ENCODE results near the gene CHCHD3. TPM values are rescaled to one million over a fixed set of nuclear protein-coding genes. Genes with fewer than 3 reads are reported as not detected.

Gene CHCHD3
- total RNA-seq, 1 donor from 2014 or later = 57.1 TPM

- intact Hi-C loops (cut with micrococcal nuclease) = loop anchor here (5.0 to 10.0 kb wide), 2 partner anchors 401 to 1354 kb away; no protein-coding TSS in a partner anchor
Measured at GRCh38 chr7:133081119-133081598, 731 bp downstream of the CHCHD3 start.

DNA sequence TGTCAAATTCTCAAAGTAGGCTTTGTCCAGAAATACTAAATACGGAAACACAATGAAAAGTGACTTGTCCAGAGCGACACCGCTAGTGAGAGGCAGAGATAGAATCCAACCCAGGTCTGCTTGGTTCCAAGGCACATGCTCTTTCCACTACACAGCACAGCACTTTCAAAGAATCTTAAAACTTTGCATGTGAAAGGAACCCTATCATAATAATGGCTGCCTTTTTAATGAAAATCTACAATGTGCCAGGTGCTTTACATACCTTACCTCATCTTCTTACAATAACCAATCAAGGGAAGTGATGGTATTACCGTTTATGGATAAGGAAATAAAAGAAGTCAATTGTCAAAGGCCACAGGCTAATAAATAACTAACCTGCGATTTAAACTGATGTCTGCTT is 2.6 kb downstream of the CHCHD3 start:
- intact Hi-C loops (cut with micrococcal nuclease) = no loop called here

DNA sequence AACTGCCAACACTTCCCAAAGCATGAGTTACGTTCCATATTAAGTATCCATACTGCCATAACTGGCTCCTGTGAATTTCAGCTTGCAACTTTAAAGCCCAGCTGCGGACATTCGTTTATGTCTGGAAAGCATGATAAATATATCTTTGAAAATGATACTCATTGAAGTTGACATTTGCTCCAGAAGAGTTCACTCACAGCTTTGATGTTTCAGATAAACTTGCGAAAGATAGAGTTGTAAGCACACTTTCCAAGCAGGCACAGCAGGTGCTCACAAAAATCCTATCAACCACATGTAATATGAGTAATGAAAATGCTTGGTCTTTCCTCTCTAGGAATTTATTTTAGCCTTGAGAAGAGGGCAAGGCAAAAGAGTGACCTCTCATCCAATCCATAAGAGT is 4.5 kb downstream of the CHCHD3 start:
- intact Hi-C loops (cut with micrococcal nuclease) = no loop called here

DNA sequence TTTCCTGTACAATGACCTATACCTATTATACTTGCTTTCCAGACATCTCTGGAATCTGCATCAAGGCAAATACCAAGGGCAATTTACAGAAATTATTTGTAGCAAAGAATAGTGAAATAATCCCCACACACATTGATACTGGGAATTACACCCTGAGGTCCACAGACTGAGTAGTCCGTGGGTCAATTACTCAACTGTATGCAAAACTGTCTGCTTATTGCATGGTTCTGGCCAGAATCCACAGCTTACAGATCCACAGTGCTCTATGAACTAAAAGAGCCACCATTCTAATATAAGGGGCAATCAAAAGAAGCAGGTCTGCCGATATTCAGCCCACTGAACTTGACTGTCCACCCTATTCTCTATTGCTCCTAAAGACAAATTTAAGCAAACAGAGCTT is 5.7 kb downstream of the CHCHD3 start:
- intact Hi-C loops (cut with micrococcal nuclease) = no loop called here

DNA sequence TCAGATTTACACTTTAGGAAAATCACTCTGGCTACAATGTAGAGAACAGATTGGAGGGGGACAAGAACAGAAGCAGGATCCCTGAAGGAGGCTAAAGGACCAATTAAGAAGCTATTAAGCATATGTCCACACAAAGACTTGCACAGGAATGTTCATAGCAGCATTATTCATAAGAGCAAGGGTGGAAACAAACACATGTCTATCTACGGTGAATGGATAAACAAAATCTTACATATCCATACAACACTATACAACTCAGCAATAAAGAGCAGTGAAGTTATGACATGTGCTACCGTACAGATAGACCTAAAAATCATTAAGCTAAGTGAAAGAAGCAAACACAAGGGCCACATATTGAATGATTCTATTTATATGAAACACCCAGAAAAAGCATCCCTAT is 10.4 kb downstream of the CHCHD3 start:
- intact Hi-C loops (cut with micrococcal nuclease) = no loop called here

GRCh38 chr7:133070562-133070961 is 11.3 kb downstream of the CHCHD3 start:
- intact Hi-C loops (cut with micrococcal nuclease) = no loop called here

GRCh38 chr7:133065301-133065700 is 16.6 kb downstream of the CHCHD3 start:
- intact Hi-C loops (cut with micrococcal nuclease) = no loop called here

- intact Hi-C loops (cut with micrococcal nuclease) = no loop called here
Measured at GRCh38 chr7:133064082-133064820, 17.6 kb downstream of the CHCHD3 start.

DNA sequence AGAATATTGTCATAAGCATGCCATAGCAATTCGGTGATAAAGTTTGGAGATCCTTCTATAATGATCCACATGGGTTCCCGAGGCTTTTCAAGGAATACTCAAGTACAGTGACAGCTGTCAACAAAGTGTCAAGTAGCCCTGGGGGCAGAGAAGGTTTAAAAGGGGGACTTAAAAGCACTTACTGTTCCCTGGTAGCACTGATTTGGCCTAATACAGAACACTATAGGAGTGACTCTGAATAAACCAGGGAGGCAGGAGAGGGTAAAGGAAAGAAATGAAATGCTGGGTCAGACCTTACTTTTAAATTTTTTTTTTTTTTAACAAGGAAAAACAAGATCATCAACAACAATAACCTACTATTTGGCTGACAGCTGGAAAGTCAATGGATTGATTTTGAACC is 20.1 kb downstream of the CHCHD3 start:
- intact Hi-C loops (cut with micrococcal nuclease) = no loop called here

GRCh38 chr7:133061357-133061756 is 20.5 kb downstream of the CHCHD3 start:
- intact Hi-C loops (cut with micrococcal nuclease) = no loop called here

DNA sequence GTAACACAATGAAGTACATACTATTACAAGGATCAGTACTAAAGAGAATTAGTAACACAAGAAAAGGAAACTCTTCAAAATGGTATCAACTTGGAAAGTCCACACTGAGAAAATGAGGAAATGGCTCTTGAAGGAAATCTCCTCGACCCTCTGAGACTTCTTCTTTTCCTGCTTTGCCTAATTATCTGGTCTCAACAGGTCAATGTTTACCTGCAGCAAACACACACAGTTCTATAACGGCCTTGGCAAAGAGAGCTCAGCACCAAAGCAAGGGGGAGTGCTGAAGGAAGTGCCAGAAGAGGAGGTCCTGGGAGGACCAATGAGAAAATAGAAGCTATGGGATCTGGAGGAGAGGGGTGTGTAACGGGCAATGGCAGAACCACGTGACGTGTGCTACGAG is 21.9 kb downstream of the CHCHD3 start:
- intact Hi-C loops (cut with micrococcal nuclease) = no loop called here

GRCh38 chr7:133059263-133059662 is 22.6 kb downstream of the CHCHD3 start:
- intact Hi-C loops (cut with micrococcal nuclease) = no loop called here

- intact Hi-C loops (cut with micrococcal nuclease) = no loop called here
Measured at GRCh38 chr7:133056370-133057238, 25.3 kb downstream of the CHCHD3 start.

DNA sequence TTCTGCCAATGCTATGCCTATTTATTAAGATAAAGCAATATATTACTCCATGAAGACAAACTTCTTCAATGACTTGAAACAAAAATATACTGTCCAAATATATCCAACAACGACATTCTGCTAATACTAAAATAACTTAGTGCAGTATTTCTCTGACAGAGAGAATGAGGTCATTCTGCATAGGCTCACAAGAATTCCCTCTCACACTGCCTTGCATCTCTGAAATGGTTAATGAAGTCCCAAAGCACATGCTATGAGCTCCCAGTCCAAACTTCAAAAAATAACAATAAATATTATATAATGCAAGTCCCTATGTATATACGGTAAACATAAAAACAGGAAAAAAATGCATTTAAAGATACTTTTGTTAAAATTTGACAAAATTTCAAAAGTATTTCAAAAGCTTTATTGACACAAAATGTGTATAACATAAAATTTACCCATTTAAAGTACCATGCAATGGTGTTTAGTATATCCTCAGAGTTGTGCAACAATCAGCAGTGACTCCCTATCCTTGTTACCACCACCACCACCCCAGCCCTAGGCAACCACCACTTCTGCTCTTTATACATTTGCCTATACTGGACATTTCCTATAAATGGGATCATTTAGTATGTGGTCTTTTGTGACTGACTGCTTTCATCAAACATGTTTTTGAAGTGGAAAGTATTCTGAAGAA is 27.6 kb downstream of the CHCHD3 start:
- intact Hi-C loops (cut with micrococcal nuclease) = no loop called here

DNA sequence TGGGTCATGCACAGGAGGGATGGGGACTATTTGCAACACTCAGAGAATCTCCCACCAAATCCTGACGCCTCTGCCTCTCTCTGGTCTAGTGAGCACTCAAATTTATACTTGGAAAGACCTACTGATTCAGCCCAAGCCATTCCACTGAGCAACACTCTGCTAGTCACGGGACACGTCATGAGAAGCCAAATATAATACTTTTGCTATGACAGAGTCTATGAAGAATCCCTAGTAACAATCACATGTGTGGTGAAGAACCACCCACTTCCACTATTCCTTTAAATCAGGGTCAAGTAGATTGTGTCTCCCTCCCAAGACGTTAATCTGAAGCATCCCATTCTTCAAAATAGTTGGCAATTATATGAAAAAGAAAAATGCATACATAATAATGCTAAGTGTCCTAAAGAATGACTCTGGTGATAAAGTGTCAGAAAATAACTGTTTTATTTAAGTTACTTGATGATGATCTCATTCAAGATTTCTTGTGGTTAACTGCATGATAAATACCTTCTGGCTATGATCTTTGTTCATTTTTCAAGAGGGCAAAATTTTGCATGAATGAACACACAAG is 28.5 kb downstream of the CHCHD3 start:
- intact Hi-C loops (cut with micrococcal nuclease) = no loop called here

GRCh38 chr7:133052826-133053225 is 29.1 kb downstream of the CHCHD3 start:
- intact Hi-C loops (cut with micrococcal nuclease) = no loop called here

GRCh38 chr7:133052401-133052756 is 29.5 kb downstream of the CHCHD3 start:
- intact Hi-C loops (cut with micrococcal nuclease) = no loop called here

DNA sequence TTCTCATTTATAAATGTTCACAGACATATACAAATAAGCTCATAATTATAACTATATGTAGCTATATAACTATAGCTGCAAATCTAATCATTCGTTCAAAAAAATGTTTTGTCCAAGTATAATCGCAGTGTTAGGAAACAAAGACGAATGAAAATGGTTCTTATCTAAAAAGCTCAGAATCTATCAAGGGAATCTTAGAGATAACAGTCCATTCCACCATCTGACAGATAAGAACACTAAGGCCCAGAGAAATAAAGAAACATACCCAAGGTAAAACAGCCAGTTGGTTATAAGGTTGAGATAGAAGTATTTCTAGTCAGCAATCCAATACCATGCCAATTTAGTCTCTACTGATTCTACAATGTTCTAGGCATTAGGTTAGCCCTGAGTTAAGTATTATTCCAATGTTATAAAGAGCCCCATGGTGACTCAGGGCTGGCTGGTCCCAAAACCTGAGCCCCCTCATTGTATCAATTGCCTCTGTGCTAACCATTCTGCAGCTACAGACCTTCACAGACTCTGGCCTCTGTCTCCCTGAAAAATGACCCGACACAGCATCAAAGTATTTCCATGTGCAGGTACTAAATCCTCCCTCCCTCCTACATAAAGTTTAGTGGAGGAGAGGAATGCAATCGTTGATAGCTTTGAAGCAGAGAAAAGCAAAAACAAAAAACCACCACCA is 30.0 kb downstream of the CHCHD3 start:
- intact Hi-C loops (cut with micrococcal nuclease) = no loop called here

DNA sequence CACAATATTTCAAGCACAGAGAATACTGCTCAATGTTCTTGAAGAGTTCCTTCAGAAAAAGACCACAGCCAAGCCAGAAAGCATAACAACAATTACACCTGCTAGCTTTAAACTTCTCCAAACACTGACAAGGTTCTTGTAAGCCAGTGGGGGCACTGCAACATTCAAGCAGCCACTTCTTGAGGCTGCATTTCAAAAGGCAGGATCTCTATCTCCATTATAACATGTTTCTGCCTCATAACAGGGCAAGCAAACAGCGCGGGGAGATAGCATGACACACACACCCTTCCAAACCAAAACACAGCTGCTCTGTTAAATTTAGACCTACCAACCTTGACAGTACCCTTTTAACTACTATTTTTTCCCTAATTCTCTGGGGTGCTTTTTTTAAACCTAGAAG is 30.8 kb downstream of the CHCHD3 start:
- intact Hi-C loops (cut with micrococcal nuclease) = no loop called here

DNA sequence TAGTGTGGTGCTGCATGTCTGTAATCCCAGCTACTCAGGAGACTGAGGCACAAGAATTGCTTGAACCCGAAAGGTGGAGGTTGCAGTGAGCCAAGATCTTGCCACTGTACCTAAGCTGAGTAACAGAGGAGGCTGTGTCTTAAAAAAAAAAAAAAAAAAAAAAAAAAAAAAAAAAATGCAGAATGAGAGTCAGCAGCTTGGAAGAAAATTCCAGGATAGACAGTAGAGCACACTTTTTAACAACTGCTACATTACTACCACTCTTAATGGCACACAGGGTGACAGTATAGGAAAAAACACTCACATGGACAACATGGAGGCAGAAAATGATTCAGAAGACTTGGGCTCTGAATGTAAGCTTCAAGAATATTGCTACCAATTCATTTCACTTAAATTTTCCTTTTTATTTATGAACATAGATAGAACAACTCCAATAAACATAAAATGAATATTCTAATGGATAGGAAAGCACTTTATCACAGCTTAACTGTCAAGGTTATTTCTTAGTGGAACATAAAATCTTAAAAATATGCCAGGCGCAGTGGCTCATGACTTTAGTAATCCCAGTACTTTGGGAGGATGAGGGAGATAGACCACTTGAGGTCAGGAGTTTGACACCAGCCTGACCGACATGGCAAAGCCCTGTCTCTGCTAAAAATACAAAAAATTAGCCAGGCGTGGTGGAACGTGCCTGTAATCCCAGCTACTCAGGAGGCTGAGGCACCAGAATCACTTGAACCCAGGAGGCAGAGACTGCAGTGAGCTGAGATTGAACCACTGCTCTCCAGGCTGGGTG is 31.5 kb downstream of the CHCHD3 start:
- intact Hi-C loops (cut with micrococcal nuclease) = no loop called here
